SU-DHL-6 (cell line): ENCODE data around the gene EEFSEC.

Experiments
- H2AFZ ChIP-seq: fragments of 200-600 bp; sonication (generic); 2 replicates; pipeline ENCODE4 v1.6.1; 2014; ENCODE audit warnings: low read depth, mild to moderate bottlenecking, moderate library complexity, mixed read lengths, antibody characterized with exemption, low read length; ENCODE audit not compliant: severe bottlenecking
- H3F3A ChIP-seq: fragments of 200-600 bp; shearing (Covaris generic); 2 replicates; pipeline ENCODE4 v1.6.0; 2016; ENCODE audit warnings: antibody characterized with exemption, mild to moderate bottlenecking; ENCODE audit not compliant: insufficient read depth
- H3K27ac ChIP-seq: fragments of 200-600 bp; sonication (generic); 2 replicates; pipeline ENCODE4 v1.5.1; 2016; ENCODE audit warnings: low read depth, mild to moderate bottlenecking, low read length, moderate library complexity, mixed read lengths
- H3K27me3 ChIP-seq: fragments of 200-600 bp; sonication (generic), shearing (Covaris generic); 2 replicates; pipeline ENCODE4 v1.6.0; 2014; ENCODE audit warnings: mild to moderate bottlenecking, low read length
- H3K36me3 ChIP-seq: fragments of 200-600 bp; sonication (generic); 2 replicates; pipeline ENCODE4 v1.6.1; 2014; ENCODE audit warnings: mild to moderate bottlenecking, low read length, mixed read lengths
- H3K4me2 ChIP-seq: fragments of 300-600, 200-600 bp; shearing (Covaris generic), sonication (generic); 2 replicates; pipeline ENCODE4 v1.6.0; 2014; ENCODE audit warnings: low read length, low read depth, mild to moderate bottlenecking; ENCODE audit not compliant: poor library complexity, severe bottlenecking
- H3K4me3 ChIP-seq: fragments of 200-600 bp; sonication (generic); 2 replicates; pipeline ENCODE4 v1.5.1; 2014; ENCODE audit warnings: antibody characterized with exemption, low read length, mild to moderate bottlenecking, mixed read lengths; ENCODE audit not compliant: insufficient read depth, poor library complexity, severe bottlenecking
- H3K79me2 ChIP-seq: fragments of 200-600 bp; sonication (generic); 2 replicates; pipeline ENCODE4 v1.6.1; 2014; ENCODE audit warnings: mild to moderate bottlenecking, low read length, moderate library complexity; ENCODE audit not compliant: insufficient read depth
- H3K9ac ChIP-seq: fragments of 200-600 bp; sonication (generic); 2 replicates; pipeline ENCODE4 v1.7.0; 2014; ENCODE audit warnings: mild to moderate bottlenecking, low read length
- H3K9me2 ChIP-seq: fragments of 200-600 bp; sonication (generic); replicated peaks from 2 replicates; pipeline ENCODE4 v1.6.1; 2014; ENCODE audit warnings: low read length; ENCODE audit not compliant: insufficient read depth
- H3K9me3 ChIP-seq: fragments of 200-600 bp; sonication (generic); 2 replicates; pipeline ENCODE4 v1.6.1; 2014; ENCODE audit warnings: low read length, mixed read lengths; ENCODE audit not compliant: insufficient read depth
- H4K20me1 ChIP-seq: fragments of 200-600 bp; sonication (generic); 2 replicates; pipeline ENCODE4 v1.6.1; 2014; ENCODE audit warnings: low read depth, mild to moderate bottlenecking, antibody characterized with exemption, low read length, moderate library complexity, mixed read lengths
- EZH2phosphoT487 ChIP-seq: fragments of 200-600 bp; sonication (generic), shearing (Covaris generic); conservative IDR thresholded peaks from 2 replicates; pipeline ENCODE4 v1.6.1; 2018; ENCODE audit warnings: mild to moderate bottlenecking, antibody characterized with exemption, low read length, moderate library complexity, mixed read lengths
- TF ChIP-seq, protein P1 (sequence below): fragments of 200-600 bp; sonication (generic); IDR thresholded peaks from one replicate; pipeline ENCODE4 v1.5.1; 2017; ENCODE audit warnings: antibody characterized with exemption, mild to moderate bottlenecking, low read length, moderate library complexity; ENCODE audit not compliant: insufficient read depth, poor library complexity, severe bottlenecking

EEFSEC gene

DNA sequence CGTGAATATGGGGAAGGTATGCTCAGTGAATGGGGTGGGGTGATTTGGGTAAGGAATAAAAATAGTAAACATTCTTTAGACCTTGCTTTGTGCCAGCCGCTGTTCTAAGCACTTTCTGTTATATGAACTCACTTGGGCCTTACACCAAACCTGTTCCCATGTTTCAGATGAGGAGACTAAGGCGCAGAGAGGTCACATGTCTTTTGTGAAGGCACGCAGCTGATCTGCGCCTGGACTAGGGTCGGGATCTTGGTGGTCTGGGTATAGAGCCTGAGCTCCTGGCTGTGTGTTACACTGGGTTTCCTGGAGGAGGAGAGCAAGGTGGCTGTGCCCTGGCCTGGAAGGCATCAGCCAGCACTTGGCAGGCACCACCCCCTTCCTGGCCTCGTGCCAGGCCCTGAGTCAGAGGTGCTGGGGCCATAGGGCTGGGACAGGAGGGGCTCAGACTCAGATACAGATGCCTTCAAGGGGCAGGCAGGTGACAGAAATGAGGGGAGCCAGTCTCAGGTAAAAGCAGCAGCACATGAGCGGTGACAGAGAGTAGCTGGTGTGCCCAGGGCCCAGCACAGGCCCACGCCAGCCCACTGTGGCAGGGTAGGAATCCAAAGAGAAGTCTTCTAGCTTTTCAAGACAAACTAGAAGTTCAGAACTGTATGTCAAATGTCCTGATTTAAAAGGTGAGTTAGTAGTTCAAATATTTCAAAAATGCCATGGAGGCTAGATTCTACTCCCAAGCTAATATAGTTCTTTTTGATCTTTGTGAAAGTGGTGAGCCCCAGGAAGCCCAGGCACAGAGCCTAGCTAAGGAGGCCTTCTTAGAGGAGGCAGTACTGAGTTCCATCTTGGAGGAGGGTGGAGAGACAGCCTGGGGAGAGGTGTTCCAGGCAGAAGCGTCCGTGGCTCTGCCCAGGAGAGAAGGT, 230.3 kb downstream of the EEFSEC start:
- H3K9me2 ChIP-seq, result no peaks in the 10 kb centered on the region
- no peaks in the 10 kb centered on the region for H3K79me2 ChIP-seq
- no peak overlapping the region for H3K4me3 ChIP-seq
- no peak overlapping the region for H2AFZ ChIP-seq
- no peak overlapping the region for H3K27ac ChIP-seq
- no peaks in the 10 kb centered on the region for H3F3A ChIP-seq
- no peak overlapping the region for H3K4me2 ChIP-seq
- no peak overlapping the region for H3K9ac ChIP-seq
- H3K9me3 ChIP-seq, result no peaks in the 10 kb centered on the region
- H4K20me1 ChIP-seq, result no peaks in the 10 kb centered on the region
- H3K36me3 ChIP-seq, result no peaks in the 10 kb centered on the region
- TF ChIP-seq, protein P1, sequence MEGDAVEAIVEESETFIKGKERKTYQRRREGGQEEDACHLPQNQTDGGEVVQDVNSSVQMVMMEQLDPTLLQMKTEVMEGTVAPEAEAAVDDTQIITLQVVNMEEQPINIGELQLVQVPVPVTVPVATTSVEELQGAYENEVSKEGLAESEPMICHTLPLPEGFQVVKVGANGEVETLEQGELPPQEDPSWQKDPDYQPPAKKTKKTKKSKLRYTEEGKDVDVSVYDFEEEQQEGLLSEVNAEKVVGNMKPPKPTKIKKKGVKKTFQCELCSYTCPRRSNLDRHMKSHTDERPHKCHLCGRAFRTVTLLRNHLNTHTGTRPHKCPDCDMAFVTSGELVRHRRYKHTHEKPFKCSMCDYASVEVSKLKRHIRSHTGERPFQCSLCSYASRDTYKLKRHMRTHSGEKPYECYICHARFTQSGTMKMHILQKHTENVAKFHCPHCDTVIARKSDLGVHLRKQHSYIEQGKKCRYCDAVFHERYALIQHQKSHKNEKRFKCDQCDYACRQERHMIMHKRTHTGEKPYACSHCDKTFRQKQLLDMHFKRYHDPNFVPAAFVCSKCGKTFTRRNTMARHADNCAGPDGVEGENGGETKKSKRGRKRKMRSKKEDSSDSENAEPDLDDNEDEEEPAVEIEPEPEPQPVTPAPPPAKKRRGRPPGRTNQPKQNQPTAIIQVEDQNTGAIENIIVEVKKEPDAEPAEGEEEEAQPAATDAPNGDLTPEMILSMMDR, result no peak
- no peak for TF ChIP-seq EZH2phosphoT487
- no peaks in the 10 kb centered on the region for H3K27me3 ChIP-seq

DNA sequence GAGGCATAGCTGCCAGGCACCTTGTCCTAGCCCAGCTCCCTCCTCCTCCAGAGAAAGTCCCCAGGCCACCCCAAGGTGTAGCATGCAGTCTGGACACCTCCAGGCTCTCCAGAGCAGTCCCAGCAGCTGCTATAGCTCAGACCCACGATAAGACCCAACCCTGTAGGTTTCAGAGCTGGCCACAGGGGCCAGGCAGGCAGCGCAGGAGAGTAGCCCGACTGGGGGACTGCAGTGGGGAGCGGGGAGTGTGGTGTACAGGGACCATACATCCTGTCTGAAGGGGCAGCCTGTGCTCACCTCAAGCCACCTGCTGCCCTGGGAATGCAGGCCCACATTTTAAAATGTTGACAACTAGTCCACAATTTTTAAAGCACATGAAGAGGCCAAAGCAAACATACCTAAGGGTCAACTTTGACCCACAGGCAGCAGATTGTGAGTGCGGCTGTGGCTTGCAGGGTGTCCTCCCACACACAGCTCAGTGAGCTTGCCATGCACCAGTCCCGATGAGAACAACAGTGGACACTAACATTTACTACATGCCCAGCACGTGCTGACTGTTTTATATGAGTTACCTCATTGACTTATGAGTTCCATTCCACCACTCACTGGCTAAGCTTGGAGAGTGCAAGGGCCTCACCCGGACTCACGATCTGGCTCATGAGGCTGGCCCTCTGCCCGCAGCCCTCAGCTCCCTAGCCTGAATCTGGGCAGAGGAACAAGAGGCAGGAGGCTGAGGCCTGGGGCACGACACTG, 232.0 kb downstream of the EEFSEC start:
- H3K9ac ChIP-seq, result no peak overlapping the region
- no peaks in the 10 kb centered on the region for H3K9me2 ChIP-seq
- no peak overlapping the region for H3K27ac ChIP-seq
- no peaks in the 10 kb centered on the region for H3K36me3 ChIP-seq
- H3K9me3 ChIP-seq, result no peaks in the 10 kb centered on the region
- no peak for TF ChIP-seq EZH2phosphoT487
- TF ChIP-seq, protein P1, result no peak
- no peak overlapping the region for H2AFZ ChIP-seq
- H3F3A ChIP-seq, result no peaks in the 10 kb centered on the region
- no peak overlapping the region for H3K4me3 ChIP-seq
- no peaks in the 10 kb centered on the region for H3K79me2 ChIP-seq
- no peaks in the 10 kb centered on the region for H3K27me3 ChIP-seq
- H4K20me1 ChIP-seq, result no peaks in the 10 kb centered on the region
- no peak overlapping the region for H3K4me2 ChIP-seq

DNA sequence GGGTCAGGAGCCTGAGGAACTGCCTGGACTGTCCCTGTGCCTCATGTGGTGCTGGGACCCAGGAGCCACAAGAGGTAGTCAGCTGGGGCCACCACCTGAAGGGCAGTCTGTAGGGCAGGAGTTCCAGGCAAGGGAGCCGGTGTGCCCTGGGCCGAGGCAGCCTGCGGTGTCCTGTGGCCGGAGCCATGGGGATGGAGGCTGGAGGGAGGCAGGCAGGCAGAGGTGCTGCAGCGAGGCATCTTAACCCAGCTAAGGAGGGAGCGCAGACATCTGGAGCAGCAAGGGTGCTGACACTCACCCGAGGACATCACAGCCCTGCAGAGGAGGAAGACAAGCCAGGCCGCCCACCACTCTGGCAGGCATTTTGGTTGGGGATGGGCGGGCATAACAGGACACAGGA, 235.7 kb downstream of the EEFSEC start:
- no peaks in the 10 kb centered on the region for H3K9me2 ChIP-seq
- H3K27ac ChIP-seq, result no peak overlapping the region

More for the DNA sequence above, 235.7 kb downstream of the EEFSEC start:
- no peak overlapping the region for H3K9ac ChIP-seq
- no peaks in the 10 kb centered on the region for H3K27me3 ChIP-seq
- H4K20me1 ChIP-seq, result no peaks in the 10 kb centered on the region
- no peak overlapping the region for H2AFZ ChIP-seq
- H3K9me3 ChIP-seq, result no peaks in the 10 kb centered on the region
- H3K79me2 ChIP-seq, result no peaks in the 10 kb centered on the region
- H3F3A ChIP-seq, result no peaks in the 10 kb centered on the region
- no peak for TF ChIP-seq EZH2phosphoT487
- TF ChIP-seq, protein P1, result no peak
- no peak overlapping the region for H3K4me3 ChIP-seq
- no peak overlapping the region for H3K4me2 ChIP-seq
- no peaks in the 10 kb centered on the region for H3K36me3 ChIP-seq
